SKM-1 treated with dmso at 0.1 percent for 144 hours (cell line): ENCODE data around the gene ZBTB8B.
A peak's percentile ranks its signal among the peaks of the same experiment; 100 is the strongest.
"Not testable (repeated sequence)": the region's sequence is repeated elsewhere in the genome, so short reads cannot be mapped to it uniquely, and the experiment has no call there.

Experiments
- DNase-seq: peaks from one replicate; lab custom pipeline; 2025; ENCODE audit not compliant: unreplicated experiment; lab: John Stamatoyannopoulos, UW

ZBTB8B gene

DNA sequence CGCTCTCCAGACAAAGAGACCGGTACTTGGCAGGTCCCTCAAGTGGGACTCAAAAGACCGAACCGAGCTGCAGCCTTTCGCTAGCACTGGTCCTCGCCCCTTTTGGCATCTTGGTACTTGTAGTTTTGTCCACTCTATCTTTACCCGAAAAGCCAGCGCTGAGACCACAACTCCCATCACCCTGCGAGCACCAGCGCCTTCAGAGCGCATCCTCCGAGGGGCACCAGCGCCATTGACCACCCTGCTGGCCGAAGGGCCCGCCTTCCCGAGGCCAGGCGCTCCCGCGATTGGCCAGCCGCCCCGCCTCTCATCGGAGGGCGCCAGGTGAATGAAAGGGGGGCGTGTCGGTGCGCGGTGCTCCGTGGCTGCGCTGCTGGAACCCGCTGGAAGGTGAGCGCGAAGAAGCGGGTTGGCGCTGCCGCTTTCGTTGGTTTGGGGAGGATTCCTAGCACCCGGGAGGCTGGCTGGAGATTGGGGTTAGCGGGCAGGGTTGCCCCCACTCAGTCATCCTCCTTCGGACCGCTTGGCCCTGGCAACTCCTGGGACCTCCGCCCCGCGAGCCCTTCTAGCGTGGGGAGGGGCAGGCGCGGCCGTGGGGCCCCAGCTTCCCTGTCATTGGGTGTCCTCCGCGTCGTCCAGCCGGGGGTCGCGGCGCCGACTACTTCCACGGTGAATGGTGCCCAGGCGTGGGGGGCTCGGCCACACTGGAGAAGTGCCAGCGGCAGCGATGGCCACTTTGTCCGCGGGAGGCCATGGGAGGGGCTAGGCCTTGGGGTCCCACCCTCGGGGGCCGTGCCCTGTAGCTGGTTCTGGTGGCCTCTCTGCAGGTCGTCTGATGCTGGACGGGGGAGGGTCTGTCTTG lies at the start of gene ZBTB8B:
Gene ZBTB8B (plus strand): TSS at position 357 of the 862 bp plus-strand sequence. CDS start 5,553 bp downstream, outside the sequence.
- no peak for DNase-seq

DNA sequence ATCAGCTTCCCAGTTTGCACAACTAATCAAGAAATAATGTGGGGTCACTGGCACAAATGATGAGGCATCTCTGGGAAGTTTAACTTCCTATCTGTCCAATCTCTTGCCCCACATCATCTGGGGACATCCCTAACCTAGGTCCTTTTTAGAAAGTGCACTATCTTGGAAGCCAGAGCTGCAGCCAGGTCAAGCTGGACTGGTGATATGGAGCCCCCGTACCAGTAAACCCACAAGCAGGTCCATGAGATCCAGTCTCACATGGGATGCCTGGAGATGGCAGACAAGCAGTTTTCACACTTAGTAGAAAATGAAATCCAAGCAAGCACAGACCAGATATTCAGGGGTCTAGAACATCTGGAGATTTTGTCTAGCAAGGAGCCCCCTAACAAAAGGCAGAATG lies 43.1 kb upstream of the ZBTB8B start:
- no peak for DNase-seq

DNA sequence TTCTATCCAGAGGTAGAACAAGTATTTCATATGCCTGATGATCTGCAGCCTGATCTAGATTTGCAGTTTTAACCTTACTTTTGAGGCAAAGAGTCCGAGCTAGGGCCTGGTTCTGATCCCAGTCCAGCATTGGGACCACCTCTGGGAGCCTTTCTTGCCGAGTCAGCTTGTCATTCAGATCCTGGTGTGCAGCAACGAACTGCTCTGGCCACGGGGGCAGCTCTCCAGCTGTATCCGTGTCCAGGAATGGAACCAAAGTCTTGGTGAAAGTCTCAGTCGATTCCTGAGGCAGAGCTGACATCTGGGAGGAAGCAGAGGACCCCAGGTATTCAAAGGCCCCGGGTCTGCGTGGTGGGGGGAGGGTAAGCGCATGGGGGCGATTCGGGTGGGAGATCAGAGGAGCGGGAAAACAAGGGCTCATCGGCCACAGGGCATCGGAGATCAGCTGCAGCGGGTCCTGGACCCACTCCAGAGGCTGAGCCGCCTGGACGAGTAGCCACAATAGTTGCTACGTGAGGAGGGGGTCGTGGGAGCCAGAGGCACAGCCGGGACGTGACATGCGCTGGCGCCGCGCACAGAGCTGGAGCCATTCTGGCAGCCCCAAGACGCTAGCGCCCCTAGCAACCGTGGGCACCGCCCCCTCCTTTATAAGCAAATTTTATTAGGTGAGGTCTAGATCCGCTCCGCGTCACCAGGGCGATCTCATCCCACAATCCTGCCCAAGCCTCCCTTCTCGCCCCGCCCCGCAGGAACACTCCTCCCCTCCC lies 38.2 kb upstream of the ZBTB8B start:
- no peak for DNase-seq

DNA sequence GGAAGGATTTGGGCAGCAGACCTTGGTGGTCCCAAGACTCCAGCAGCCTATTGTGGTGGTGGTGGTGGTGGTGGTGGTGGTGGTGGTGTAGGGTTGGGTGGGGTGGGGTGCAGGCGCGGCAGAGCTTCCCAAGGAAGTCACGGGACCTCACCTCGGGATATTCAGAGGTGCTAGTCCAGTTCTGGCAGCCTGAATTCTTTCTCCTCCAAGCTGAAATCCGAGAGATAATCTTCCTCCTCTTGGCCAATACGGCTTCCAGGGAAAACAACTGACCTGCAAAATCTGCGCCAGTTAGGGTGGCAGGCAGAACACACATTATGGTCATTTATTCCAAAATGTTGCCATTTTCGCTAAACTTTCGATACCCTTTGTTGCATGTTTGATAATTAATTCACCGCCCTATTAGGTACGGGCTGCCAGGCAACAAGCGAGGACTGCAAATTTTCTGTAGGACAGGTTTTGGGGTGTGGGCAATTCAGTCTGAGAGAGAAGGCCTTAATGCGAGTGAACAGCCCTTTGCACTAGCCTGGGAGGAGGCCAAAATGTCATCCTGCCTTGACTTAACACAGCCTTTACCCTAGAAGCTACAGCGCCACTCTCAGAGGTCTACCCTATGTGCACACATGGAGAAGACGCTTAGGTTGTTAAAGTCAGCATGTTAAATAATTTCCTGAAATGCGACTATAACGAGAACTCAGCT lies 37.5 kb upstream of the ZBTB8B start:
- DNase-seq: no peak

DNA sequence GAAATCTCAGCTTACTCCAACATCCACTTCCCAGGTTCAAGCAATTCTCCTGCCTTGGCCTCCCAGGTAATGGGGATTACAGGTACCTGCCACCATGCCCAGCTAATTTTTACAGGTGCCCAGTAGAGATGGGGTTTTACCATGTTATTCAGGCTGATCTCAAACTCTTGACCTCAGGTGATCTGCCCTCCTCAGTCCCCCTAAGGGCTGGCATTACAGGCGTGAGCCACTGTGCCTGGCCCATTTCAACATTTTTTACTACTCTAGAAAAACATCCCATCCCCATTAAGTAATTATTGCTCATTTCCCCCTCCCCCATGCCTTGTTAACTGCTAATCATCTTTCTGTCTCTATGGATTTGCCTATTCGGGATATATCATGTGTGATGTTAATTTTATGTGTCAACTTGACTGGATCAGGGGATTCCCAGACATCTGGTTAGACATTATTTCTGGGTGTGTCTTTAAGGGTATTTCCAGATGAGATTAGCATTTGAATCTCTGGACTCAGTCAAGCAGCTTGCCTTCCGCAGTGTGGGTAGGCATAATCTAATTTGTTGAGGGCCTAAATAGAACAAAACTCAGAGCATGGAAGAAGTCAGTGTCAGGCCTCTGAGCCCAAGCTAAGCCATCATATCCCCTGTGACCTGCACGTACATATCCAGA lies 33.0 kb upstream of the ZBTB8B start:
- DNase-seq: no peak

DNA sequence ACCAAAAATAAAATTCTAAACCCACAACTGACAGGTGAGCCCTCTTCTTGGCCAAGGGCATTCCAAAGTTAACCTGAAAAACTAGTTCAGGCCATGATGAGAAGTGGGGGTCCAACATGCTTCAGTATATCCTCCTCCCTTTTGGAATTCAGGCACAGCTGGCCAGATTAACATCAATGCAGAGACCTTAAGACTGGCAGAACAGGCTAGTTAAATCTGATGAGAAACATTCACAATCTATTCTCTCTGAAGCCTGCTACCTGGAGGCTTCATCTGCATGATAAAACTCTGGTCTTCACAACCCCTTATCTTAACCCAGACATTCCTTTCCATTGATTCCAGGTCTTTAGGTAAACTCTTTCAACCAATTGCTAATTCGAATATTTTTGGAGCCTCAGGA lies 26.7 kb upstream of the ZBTB8B start:
- no peak for DNase-seq

DNA sequence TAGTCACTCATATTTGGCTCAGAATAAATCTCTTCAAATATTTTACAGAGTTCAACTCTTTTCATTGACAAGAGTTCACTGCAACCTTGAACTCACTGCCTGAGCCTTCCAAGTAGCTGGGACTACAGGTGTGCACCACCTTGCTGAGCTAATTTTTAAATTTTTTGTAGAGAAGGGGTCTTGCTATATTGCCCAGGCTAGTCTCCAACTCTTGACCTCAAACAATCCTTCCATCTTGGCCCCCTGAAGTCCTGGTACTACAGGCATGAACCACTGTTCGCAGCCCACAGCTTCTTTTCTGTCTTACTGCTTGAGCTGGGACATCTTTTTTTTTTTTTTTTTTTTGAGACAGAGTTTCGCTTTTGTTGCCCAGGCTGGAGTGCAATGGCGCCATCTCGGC lies 26.1 kb upstream of the ZBTB8B start:
- DNase-seq: not testable (repeated sequence)

DNA sequence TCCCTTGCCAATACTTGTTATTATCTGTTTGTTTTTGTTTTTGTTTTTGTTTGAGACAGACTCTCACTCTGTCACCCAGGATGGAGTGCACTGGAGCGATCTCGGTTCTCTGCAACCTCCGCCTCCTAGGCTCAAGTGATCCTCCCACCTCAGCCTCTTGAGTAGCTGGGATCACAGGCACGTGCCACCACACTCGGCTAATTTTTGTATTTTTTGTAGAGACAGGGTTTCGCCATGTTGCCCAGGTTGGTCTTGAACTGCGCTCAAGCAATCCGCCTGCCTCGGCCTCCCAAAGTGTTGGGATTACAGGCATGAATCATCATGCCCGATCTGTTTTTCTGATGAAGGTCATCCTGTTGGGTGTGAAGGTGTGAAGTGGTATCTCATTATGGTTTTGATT lies 23.4 kb upstream of the ZBTB8B start:
- not testable (repeated sequence) for DNase-seq

DNA sequence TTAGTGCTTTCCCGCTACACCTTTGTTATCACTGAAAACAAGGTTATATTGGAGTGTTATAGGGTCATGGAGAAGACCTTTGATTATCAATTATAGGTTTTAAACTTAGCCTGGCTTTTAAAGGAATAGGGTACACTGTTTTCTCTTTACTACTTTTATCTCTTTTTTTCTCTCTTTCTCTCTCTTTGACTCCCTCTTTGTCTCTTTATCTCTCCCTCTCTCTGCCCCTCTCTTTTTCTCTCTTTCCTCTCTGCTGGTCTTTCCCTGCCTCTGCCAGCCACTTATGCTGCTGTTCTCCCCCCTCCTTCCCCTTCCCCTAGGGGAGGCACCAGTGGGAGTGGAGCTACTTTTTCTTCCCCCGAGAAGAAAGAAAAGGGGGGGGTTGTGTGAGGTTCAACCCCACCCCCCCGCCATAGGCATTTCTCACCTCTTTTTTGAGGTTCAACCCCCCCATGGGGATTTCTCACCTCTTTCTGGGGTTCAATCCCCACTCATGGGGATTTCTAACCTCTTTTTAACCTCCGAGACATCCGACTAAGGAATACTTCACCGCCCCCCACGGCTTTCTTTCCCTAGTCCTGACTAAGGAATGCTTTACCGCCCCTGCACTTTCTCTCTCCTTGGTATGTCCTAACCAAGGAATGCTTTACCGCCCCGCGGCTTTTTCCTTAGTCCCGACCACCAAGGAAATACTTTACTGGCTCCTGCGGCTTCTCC lies 17.2 kb upstream of the ZBTB8B start:
- no peak for DNase-seq

DNA sequence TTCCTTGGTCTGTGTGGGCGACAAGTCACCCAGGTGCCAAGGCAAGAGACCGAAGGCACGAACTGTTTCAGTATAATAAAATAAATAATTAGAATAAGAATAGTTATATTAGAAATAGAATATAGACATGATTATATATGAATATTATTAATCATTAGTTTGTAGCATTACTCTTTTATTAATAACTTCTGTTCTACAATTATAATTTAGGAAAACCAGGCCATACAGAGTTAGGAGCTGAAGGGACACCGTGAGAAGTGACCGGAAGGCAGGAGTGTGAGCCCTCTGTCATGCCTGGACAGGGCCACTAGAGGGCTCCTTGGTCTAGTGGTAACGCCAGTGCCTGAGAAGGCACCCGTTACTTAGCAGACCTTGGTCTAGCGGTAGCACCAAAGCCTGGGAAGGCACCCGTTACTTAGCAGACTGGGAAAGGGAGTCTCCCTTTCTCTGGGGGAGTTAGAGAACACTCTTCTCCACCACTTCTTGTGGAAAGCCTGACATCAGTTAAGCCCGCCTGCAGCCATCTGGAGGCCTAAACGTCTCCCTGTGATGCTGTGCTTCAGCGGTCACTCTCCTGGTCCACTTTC lies 16.6 kb upstream of the ZBTB8B start:
- DNase-seq: peak; percentile 20

DNA sequence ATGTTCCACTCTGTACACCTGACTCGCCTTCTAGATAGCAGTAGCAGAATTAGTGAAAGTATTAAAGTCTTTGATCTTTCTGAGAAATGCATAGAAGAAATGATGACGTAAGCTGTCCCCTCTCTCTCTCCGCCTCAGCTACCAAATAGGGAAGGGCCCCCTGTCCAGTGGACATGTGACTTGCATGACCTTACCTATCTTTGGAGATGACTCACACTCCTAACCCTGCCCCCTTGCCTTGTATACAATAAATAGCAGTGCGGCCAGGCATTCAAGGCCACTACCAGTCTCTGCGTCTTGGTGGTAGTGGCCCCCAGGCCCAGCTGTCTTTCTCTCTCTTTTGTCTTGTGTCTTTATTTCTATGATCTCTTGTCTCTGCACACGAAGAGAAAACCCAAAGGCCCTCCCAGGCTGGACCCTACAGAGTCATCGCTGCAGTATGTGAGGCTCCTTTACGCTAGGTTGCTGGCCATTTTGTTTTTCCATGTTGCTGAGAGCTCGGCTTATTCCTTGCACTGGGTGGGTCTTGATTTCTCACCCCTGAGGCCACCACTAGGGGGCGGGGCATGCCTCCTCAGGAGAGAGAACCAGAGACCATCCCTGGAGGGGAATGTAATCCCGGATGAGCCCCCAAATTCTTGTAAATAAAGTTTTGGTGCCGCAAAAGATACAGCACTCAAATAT lies 16.0 kb upstream of the ZBTB8B start:
- no peak for DNase-seq

DNA sequence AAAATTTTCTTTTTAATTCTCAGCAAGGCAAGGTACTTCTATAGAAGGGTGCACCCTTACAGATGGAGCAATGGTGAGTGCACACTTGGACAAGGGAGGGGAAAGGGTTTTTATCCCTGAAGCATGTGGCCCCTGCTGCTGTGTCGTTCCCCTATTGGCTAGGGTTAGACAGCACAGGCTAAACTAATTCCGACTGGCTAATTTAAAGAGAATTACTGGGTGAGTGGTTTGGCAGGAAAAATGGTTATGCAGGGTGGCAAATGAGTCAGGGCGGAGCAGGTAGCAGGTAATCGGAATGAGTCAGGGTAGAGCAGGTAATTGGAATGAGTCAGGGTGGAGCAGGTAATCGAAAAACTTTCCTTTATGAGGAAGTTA lies 15.4 kb upstream of the ZBTB8B start:
- not testable (repeated sequence) for DNase-seq

DNA sequence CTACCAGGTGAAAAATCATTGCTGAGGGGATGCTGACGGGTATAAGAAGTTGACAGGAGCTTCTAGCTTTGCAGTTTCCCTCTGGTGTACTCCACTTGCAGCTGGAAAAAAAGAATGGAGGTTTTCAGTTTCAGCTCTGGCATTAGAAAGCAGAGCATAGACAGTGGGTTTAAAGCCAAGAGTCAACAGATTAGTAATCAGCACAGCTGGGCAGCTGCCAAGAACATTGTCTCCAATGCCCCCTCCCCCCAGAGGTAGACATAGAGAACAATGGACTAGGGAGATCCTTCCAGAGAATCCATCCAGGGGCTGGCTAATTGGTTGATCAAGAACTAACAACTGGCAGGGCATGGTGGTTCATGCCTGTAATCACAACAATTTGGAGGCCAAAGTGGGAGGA lies 10.1 kb upstream of the ZBTB8B start:
- no peak for DNase-seq

DNA sequence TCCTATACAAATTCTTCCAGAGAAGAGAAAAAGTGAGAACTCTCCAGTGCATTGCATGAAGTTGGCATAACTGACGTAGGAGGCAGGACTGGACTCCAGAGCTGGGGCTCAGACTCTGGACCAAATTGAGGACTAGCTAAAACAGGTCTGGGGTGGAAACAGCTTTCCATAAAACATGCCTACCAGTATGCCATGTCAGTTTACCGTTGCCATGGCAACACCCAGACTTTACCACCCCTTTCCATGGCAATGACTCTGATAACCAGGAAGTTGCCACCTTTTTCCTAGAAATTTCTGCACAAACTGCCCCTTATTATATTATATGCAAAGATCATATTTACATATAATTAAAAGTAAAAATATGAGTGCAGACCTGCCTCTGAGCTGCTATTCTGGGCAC lies 8.9 kb upstream of the ZBTB8B start:
- DNase-seq: no peak

DNA sequence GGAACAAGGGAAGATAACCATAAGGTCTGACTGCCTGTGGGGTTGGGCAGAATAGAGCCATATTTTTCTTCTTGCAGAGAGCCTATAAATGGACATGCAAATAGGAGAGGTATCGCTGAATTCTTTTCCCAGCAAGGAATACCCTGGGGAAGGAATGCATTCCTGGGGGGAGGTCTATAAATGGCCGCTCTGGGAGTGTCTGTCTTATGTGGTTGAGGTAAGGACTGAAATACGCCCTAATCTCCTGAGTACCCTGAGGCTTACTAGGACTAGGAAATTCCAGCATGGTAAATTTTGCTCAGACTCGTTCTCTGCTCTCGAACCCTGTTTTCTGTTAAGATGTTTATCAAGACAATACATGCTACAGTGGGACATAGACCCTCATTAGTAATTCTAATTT lies 6.1 kb upstream of the ZBTB8B start:
- DNase-seq: not testable (repeated sequence)

DNA sequence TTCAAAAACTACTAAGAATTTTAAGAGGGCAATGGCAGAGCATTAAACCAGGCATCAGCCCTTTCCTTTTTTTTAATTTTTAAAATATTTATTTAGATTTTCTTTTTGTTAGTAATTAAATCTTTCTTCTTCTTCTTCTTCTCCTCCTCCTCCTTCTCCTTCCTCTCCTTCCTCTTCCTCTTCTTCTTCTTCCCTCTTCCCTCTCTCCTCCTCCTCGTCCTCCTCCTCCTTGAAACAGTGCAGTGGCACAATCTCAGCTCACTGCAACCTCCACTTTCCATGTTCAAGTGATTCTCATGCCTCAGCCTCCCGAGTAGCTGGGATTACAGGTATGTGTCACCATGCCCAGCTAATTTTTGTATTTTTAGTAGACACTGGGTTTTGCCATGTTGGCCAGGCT lies 1.9 kb upstream of the ZBTB8B start:
- not testable (repeated sequence) for DNase-seq

DNA sequence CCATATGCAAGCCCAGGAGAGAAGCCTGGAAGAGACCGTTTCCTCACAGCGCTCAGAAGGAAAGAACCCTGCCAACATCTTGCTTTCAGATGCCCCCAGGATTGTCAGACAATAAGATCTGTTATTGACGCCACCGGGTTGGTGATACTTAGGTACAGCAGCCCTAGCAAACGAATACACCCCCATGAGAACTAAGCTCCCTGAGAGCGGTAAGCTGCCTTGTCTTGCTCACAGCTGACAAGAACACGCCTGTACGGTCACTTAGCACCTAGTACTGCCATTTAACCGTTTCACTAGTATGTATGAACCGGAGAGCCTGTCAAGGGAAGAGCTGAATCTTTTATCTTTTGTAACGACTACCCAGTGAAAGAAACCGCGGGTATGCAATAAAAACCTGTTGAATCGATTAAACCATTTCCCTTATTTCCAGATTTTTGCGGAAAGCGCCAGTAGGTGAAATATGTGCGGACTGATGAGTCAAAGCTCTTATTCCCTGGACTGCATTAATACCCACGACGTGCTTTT lies 619 bp upstream of the ZBTB8B start:
- DNase-seq: no peak

DNA sequence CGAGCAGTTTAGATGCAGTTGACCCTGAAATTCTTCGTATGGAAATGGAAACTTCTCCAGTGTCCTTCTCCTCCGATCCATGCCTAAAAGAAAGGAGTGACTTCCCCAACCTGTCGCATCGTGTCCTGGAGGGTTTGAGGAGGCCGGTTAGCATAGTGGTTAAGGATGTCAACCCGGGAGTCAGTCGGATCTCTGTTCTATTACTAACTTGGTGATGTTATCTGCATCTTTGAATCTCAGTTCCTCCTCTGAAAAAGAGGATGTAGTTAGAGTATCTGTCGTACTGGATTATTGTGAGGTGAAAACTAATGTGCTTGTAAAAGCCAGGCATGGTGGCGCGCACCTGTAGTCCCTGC lies 684 bp downstream of the ZBTB8B start:
- peak; percentile 30 for DNase-seq

DNA sequence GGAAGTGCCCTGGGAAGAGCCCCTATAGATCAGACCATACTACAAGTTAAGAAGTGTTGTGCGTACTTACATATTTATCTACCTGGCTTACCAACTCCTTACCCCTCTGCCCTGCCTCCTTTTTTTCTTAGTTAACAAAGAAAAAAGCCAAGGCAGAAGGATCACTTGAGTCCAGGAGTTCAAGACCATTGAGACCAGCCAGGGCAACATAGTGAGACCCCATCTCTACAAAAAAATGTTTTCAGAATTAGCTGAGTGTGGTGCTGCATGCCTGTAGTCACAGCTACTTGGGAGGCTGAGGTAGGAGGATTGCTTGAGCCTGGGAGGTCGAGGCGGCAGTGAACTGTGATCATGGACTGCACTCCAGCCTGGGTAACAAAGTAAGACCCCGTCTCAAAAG lies 1.9 kb downstream of the ZBTB8B start:
- no peak for DNase-seq
